NCI-H446 treated with DMSO at 0.1 percent for 48 hours (cell line): ENCODE data around the gene ESRP2.

ENCODE experiments used
- DNase-seq: peaks from one replicate; lab custom pipeline; 2025; lab: John Stamatoyannopoulos, UW

ESRP2 gene

GRCh38 chr16:68217506-68217905, 18.4 kb downstream of the ESRP2 start:
- DNase-seq = no peak

- DNase-seq = no peak
Observed at GRCh38 chr16:68216240-68216639, 19.7 kb downstream of the ESRP2 start.

- DNase-seq = no peak
Observed at GRCh38 chr16:68215302-68215701, 20.6 kb downstream of the ESRP2 start.

GRCh38 chr16:68214726-68215125, 21.2 kb downstream of the ESRP2 start:
- no peak for DNase-seq

GRCh38 chr16:68206245-68206644, 29.7 kb downstream of the ESRP2 start:
- no peak for DNase-seq

GRCh38 chr16:68202091-68202519, 33.8 kb downstream of the ESRP2 start:
- DNase-seq = no peak

GRCh38 chr16:68200088-68200783, 35.7 kb downstream of the ESRP2 start:
- no peak for DNase-seq

- DNase-seq = no peak
Observed at GRCh38 chr16:68197250-68197649, 38.7 kb downstream of the ESRP2 start.

- DNase-seq = no peak
Observed at GRCh38 chr16:68194251-68194650, 41.7 kb downstream of the ESRP2 start.

GRCh38 chr16:68190736-68191510, 45.0 kb downstream of the ESRP2 start:
- no peak for DNase-seq

GRCh38 chr16:68190081-68190480, 45.8 kb downstream of the ESRP2 start:
- DNase-seq = no peak

GRCh38 chr16:68188170-68188569, 47.8 kb downstream of the ESRP2 start:
- no peak for DNase-seq

- DNase-seq = no peak
Observed at GRCh38 chr16:68187505-68187904, 48.4 kb downstream of the ESRP2 start.

GRCh38 chr16:68186877-68187276, 49.0 kb downstream of the ESRP2 start:
- no peak for DNase-seq

GRCh38 chr16:68183046-68183445, 52.9 kb downstream of the ESRP2 start:
- DNase-seq = no peak

GRCh38 chr16:68179855-68180254, 56.1 kb downstream of the ESRP2 start:
- DNase-seq = no peak

GRCh38 chr16:68179196-68179795, 56.6 kb downstream of the ESRP2 start:
- no peak for DNase-seq
